GM19395 (cell line): ENCODE measurements around the gene ANKRD65.
"Not testable (repeated sequence)": the region's sequence is repeated elsewhere in the genome, so short reads cannot be mapped to it uniquely, and the experiment has no call there.

Experiments
- ATAC-seq: cut with Tn5 transposase; IDR thresholded peaks from one replicate; pipeline ENCODE4 v1.9.1; 2021; ENCODE audit warnings: mild to moderate bottlenecking, moderate library complexity; ENCODE audit not compliant: unreplicated experiment

The ANKRD65 gene

DNA sequence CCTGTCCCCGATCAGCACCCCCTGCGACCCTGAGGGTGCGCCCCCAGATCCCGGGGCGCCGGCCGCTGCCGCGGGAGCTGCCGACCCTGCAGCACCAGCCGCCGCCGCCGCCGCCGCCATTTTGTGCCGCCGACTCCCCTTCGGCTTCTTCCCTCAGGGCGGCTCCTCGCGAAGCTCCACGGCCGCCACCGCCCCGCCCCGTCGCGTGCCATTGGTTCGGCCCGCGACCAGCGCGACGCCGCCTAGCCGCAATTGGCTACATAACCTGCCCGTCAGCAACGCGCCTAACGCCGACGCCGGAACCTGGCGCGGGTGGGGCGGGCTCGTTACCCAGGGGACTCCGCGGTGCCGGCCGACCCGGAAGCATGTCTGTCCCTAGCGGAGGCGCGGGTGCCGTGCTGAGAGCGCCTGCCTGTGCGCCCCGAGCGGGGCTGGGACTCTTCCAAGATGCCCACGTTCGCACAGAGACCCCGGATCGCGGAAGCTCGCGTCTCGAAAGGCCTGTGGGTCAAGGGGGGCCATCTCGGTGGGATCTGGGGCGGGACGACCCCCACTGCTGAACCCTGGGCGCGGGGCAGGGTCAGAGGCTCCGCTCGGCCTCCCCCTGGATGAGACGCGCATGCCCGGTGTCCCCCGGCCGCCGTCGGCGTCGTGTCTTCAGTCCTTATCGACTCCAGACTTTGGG is 21.7 kb downstream of the ANKRD65 start, which contains the start of gene CCNL2:
CCNL2 (minus strand) TSS at position 149 of the 685 bp plus-strand sequence; CDS start at position 120, 29 bp downstream.
- peak; percentile 91 for ATAC-seq

DNA sequence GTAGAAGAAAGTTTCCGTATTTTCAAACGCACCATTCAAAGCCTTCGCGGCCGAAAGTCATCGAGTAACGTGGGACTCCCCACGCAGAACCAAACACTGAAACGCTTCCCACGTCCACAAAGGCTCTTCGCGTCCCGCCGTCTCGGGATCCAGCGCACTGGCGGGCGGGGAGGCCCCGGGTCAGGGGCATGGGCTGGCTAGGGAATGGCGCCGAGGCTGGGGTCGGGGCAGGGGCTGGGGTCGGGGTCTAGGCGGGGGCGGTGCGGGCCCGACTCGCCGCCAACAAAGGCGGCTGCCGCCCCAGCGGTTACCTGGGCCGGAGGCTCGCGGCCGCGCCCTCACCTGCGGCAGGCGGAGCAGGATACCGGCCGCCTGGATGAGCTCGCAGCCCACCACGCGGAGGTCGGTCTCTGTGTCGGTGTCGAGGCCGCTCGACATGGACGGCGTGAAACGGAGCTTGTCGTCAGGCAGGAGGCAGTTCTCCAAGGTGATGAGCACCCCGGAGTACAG is 22.3 kb downstream of the ANKRD65 start:
- ATAC-seq = peak; percentile 4

DNA sequence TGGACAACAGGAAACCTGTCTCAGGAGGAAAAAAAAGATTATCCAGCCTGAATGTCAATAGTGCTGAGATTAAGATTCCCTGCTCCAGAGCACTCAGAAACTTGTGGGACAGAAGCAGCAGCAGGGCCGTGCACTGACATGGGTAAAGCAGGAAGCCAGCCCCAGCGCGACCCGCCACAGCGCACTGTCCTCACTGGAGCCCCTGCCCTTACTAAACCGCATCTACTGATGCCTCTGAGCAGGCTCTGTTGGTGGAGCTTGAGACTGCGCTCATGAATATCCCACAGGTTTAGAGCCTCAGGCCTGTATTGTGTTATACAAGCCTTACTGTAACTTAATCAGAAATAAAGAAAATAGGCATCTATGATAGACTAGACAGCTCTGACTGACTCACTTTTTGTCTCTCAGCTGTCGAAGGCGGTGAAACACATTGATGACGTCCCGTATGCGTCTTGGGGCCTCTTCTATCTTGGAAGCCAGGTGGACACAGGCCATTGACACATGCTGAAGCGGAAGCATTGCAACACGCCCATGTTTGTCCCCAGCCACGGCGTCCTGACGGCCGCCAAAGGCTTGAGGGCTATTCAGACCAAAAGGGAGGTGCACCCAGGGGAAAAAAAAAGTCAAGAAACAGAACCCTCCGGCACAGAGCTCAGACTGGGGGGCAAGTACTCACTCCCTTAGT is 23.1 kb downstream of the ANKRD65 start:
- ATAC-seq = no peak

DNA sequence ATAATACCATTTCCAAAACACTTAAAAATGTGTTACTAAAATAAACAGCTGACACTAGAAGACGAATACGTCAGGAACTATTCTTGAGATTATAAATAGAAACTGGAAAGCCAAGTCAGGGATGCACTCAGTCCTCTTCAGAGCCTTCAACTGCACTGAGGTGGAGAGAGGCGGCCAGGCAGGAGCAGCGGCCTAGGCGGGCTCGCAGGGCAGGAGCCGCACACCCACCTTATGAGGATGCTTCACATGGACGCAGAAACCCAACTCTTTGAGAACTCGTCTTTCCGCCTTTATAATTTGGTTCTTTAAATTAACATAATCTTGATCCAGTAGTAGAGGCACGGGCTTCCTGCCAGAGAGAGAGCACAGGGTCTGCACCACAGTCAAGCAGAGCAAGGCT is 25.9 kb downstream of the ANKRD65 start:
- no peak for ATAC-seq

DNA sequence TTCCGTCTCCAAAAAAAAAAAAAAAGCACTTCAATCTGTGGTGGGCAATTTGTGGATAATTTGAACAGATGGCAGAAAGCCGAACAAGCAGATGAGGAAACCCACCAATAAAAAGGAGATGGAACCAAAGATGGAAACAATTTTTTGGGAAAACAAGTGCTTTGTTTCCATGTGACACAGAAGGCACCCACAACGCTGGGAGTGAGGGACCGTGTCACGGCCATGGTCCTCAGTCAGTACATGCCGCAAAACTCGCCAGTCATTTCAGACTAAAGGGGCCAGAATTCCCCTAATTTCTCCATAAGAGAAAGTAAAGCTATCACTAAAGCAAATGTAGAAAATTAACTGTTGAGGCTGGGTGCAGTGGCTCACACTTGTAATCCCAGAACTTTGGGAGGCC is 27.0 kb downstream of the ANKRD65 start:
- ATAC-seq = no peak

DNA sequence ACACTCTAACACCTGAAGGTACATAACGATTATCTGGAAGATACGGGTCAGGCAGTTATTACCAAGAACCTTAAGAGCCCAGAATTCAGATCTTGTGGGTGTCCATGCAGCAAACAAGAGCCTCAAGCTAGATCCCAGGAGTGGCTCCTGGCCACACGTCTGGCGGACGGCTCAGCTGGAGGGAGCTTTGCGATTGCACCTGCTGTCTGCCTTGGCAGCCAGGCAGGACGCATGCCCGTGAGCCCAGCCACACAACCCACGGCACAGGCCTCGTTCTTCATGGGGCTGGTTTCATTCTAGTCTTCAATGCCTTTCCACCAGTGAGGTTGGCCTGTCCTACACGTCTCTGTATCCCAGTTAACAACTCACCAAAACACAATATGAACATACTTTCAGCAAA is 27.6 kb downstream of the ANKRD65 start:
- no peak for ATAC-seq

DNA sequence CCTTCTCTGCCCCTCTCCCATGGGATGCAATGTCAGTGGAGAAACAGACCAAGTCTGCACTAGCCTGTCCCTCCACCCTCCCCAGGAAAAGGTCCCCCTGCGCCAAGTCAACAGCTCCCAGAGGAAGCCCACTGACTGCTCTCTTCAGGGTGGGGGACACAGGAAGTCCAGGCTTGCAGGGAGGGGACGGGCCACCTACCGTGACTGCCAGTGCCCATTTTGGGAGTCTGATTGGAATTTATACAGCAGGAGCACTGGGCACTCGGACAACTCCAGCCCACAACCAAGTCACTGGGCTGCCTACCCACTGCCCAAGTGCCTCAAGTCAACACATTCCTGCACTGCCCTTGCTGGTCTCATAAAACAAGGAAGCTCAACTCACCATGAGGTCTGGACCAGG is 28.1 kb downstream of the ANKRD65 start:
- ATAC-seq = no peak

DNA sequence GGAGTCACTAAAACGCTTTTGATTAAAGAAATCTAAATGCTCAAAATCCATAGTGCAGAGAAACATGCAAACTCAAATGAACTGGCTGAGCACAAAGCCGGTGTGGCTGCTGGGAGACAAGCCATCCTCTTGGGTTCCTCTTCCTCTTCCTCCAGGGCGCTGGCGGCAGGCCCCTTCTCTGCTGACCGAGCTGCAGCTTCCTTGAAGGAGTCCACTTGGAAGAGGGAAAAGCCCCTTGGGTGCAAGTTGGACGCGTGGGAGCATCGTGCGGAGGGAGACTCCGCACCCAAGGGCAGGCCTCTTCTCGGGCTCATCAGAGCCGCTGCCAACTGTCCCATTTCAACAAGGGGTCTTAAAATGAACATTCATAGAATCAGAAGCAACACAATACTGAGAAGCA is 29.9 kb downstream of the ANKRD65 start:
- ATAC-seq = no peak

DNA sequence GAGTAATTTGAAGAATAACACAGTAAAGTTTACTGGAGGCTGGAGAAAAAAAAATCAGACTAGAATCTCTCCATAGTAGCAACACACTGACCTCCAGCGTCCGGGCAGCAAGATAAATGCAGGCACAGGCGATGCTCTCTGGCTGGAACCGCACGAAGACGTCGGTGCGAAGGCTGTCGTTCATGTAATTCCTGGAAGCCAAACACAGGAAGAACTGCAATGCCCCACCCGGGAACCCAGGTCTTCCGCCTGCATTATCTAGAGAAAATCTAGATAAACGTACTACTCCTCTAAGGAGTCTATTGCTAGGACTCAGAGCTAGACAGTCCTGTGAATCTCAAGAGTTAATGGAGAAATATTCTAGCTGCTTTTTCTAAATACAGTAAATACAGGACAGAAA is 30.4 kb downstream of the ANKRD65 start:
- ATAC-seq = no peak

DNA sequence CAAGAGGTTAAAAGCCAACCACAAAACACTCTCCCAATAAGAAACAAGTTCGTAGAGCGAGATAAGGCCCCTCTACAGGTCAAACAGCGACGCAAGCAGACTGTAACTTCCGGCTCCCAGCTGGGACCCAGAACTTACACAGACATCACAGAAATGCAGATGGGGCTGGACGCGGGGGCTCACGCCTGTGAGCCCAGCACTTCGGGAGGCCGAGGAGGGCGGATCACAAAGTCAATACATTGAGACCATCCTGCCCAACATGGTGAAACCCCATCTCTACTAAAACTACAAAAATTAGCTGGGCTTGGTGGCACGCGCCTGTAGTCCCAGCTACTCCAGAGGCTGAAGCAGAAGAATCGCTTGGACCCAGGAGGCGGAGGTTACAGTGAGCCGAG is 33.0 kb downstream of the ANKRD65 start:
- no peak for ATAC-seq

DNA sequence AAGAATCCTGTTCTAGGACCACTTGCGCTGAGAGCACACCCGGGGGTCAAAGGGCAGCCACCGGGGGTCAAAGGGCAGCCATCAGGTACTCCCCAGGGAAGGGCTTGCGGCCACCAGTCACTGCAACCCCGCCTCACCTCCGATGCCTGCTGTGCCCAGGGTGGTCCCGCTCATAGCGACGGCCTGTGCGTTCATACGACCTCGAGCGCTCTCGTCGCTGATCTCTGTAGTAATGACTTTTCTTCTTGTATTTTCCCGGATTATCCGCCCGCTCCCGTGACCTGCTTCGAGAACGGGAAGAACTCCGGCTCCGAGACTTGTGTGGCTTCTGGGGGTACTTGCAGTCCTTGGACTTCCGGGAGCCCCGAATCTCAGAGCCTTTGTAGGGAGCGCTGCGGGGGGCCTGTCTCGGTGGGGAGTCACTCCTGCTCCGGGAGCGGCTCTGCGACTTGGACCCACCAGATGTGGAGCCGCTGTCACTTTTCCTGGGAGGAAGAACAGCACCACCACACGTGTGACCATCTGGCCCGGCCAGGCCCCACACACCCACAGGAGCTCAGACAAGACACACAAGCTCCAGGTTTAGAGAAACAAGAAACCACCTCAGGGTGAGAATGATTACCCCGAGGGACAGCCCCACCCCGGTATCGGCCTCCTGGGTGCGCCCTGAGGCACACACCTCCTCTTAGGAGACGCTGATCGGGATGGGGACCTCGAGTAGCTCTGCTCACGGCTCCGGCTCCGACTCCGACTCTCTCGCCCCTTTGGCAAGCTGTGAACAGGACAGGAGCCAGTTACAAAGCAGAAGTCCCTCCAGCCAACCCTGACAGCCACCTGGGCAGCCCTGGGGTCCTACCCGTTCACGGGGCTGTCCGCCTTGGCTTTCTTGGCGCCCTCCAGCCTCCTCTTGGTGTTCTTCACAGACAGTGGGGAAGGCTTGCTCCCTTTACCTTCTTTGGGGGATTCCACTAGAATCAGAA is 33.7 kb downstream of the ANKRD65 start:
- no peak for ATAC-seq

DNA sequence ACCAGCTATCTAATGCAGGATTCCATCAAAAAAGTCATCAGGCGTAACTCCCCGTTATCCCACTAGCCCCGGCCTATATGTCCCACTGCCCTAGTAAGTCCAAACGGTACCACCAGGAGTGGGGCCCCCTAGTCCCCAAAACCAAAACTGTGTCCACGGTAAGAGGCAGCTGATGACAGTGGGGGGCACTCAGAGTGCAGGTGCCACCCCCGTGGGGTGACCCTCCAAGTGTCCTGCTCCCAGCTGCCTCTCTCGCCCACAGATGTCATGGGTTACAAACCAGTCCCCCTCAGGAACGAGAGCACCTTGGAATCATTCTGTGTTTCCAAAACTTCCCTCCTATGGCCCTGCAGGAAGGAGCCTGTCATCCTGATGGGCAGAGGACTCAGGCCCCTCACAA is 35.1 kb downstream of the ANKRD65 start:
- no peak for ATAC-seq

DNA sequence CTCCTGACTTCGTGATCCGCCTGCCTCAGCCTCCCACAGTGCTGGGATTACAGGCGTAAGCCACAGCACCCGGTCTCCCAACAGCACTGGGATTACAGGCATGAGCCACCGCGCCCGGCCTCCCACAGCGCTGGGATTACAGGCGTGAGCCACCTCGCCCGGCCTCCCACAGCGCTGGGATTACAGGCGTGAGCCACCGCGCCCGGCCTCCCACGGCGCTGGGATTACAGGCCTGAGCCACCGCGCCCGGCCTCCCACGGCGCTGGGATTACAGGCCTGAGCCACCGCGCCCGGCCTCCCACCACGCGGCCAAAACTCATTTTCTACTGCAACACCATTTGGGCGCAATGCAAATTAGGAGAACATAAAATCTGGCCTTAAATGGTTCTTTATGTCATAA is 35.7 kb downstream of the ANKRD65 start:
- ATAC-seq = not testable (repeated sequence)

DNA sequence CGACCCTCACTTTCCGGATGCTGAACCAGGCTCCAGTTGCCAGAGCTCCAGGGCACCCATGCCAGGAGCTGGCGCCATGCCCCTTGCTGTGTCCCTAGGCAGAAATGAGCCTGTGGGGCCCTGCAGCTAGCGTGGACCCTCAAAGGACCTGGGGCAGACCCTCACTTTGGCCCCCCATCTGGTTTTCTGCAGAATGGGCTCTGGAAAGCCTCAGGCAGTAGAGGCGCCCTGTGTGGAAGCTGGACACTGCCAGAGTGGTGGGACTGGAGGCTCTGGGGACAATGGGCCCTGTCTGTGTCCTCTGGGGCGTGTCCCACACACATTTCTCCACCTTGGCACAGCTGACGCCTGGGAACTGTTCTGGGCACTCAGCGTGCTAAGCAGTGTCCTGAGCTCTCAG is 39.8 kb downstream of the ANKRD65 start:
- ATAC-seq = no peak

DNA sequence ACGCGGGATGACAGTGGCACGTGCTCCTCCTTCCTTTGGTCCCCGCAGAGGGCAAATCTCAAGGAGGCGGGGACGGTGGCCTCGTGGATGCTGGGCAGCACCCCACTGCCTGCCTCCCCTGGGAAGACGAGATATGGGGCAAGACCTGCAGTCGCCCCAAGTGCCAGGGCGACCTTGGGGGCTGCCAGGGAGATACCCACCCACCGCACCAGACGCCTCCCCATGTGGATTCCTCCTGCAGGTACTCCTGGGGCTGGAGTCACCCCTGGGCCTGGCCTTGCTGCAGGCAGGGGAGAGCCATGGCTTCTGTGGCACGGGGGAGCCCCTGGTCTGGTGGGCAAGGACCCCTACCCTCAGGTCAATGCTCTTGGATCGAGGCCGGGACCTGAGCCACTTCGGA is 40.2 kb downstream of the ANKRD65 start:
- no peak for ATAC-seq

DNA sequence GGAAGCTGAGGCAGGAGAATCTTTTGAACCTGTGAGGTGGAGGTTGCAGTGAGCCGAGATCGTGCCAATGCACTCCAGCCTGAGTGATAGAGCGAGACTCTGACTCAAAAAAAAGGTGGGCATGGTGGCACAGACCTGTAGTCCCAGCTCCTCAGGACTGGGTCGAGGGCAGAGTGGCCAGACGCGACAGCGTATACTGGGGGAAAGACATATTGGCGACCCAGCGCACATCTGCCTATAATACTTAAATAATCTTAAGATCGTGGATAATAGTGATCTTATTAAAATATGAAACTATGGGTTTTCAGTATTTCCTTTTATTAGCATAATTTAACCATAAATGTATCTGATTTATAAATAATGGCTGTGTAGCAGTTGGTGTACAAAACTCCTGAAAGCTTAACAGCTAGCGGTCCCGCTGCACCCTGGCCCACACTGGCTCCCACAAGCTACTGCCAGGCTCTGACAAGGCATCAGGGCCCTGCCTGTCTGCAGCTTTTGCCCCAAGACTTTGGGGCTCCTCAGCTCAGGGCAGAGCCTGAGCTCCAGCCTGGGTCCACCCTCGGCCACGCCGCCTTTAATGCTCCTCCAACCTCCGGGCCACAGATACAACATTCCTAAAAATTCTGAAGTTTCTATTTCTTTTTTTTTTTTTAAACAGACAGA is 43.4 kb downstream of the ANKRD65 start:
- ATAC-seq = no peak

DNA sequence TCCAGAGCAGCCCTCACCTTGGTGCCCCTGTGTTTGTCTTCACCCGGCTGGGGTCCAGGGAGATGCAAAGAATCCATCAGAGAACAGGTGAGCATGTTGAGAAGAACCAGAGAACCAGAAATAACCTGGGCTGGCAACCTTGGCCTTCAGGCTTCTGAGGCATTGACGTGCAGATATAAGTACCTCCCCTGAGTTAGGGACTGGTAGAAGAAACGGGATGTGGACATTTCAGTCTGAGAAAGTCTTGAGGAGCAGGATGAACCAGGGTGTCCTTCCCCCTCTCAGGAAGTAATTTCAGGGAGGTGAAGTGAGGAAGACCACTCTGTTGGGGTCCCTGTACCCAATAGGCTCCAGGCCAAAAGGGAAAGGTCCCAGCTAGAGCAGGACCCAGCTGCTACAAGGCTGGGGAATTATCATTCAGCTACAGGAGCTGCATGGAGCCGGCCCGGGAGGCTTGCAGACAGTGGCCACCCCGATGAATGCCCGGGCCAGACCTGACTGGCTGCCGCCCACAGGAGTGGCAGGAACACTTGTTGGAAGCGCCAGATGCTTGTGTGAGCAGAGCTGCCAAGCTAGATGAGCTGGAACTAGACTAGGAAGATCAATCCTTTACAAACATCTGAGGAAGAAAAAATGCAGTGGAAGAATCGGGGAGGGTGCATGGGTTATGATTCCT is 44.4 kb downstream of the ANKRD65 start:
- ATAC-seq = no peak

DNA sequence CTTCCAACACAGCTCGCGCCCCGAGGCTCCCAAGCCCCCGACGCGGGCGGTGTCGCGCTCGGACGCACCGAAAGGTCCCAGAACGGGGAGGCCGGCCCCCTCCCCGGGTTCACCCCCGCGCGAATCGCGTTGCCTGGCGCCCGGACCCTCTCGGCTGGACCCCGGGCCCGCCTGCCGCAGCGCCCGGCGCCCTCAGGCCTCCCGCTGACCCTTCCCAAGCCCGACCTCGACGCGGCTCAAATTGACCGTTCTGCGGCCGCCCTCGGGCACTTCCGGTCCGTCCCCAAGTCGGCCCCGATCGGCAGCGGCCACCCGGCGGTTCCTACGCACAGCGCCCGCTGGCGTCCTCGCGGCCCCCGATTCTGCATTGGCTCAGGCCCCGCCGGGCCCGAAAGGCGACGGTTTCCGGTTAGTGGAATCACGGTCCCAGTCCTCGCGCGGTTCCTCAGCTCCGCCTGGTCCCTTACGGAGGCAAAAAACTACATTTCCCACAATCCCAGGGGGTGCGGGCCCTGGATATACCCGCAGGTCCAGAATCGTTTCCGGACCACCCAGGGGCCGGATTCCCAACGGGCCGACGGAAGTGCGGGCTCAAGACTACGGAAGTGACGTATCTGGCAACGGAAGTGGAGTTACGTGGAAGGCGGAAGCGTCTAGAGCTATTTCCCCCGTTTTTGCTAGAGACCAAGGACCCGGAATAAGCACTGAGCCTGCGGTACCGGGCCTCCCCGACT is 46.0 kb downstream of the ANKRD65 start, which contains the start of gene AURKAIP1:
AURKAIP1 (minus strand) TSS at position 279 of the 734 bp plus-strand sequence. CDS start 451 bp downstream, outside the sequence.
- ATAC-seq = peak; percentile 86

DNA sequence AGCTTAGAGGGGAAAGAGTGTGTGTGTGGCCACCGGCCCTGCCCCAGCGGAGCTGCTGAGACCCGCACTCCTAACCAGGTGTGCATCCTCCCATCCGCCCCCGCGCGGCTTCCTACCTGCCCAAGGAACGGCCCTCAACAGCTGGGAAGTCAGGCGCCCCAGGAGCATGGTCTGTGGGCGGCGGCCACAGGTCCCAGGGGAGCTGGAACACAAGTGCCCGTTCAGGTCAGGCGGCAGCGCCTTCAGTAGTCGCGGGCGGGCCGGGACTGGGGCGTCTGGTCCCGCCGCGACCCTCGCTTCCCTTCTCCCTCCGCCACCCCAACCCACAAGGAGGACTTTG is 46.5 kb downstream of the ANKRD65 start:
- ATAC-seq = peak; percentile 2
